ENCODE measurements around the gene UGT2A1. TPM values are rescaled to one million over a fixed set of nuclear protein-coding genes. Genes with fewer than 3 reads are reported as not detected.

Gene UGT2A1
- total and polyA plus RNA-seq, 2 donors (not counting 1 experiment from before 2014, with no cell fraction given): not detected

- no peak overlapping the region for H3K27ac ChIP-seq (ENCODE audit: low read length in 2 of 2)
- H3K4me1 ChIP-seq (ENCODE audit: control insufficient read depth in 2 of 2, insufficient read depth in 2 of 2, low read length in 2 of 2): no peaks in the 10 kb centered on the region
- DNase-seq (no peak), ATAC-seq (ENCODE audit: low read depth) (no peak)
- POLR2A ChIA-PET: no interaction called here
- intact Hi-C loops (cut with micrococcal nuclease): no loop called here
- H3K27ac Mint-ChIP-seq: no peak overlapping the region
- no peak overlapping the region for H3K9ac ChIP-seq (ENCODE audit: low read length)
- H3K27me3 ChIP-seq (replicated peaks in 1 of 4; ENCODE audit: control extremely low read depth in 1 of 4, control insufficient read depth in 3 of 4, insufficient read depth in 4 of 4, low read length in 3 of 4): no peaks in the 10 kb centered on the region
- H3K4me2 ChIP-seq (replicated peaks; ENCODE audit: low read depth, low read length, poor library complexity, severe bottlenecking): no peak overlapping the region
- WGBS (ENCODE audit: insufficient coverage): 46% methylated on average over 5 of the region's 6 CpGs
- H3K4me3 ChIP-seq (ENCODE audit: control extremely low read depth in 1 of 5, extremely low read depth in 1 of 5, insufficient read depth in 1 of 5, low read depth in 2 of 5, low read length in 4 of 5): no peak overlapping the region
- H3K79me2 ChIP-seq (ENCODE audit: control insufficient read depth, insufficient read depth, low read length): no peaks in the 10 kb centered on the region
- TF ChIP-seq CTCF (IDR thresholded peaks at IDR 0.05) (no peak), EZH2 (IDR thresholded peaks at IDR 0.05; ENCODE audit: borderline replicate concordance, insufficient read depth, low read depth, low read length, poor library complexity, severe bottlenecking) (no peak)
- H3K36me3 ChIP-seq (replicated peaks in 1 of 2; ENCODE audit: control extremely low read depth in 1 of 2, control insufficient read depth in 1 of 2, extremely low read depth in 1 of 2, insufficient read depth in 2 of 2, low read length in 1 of 2): no peaks in the 10 kb centered on the region
- CTCF ChIA-PET: no interaction called here
- H3K27me3 Mint-ChIP-seq: no peaks in the 10 kb centered on the region
- peaks cover 4% of the 10 kb centered on the region for H3K9me3 Mint-ChIP-seq (ENCODE audit: insufficient read depth)
- H3K9me3 ChIP-seq (ENCODE audit: control extremely low read depth in 1 of 3, control insufficient read depth in 2 of 3, insufficient read depth in 1 of 3, low read length in 2 of 3): peaks cover 0 to 6% (median 0%) of the 10 kb centered on the region in 3 donors
- no peak overlapping the region for H3K4me3 Mint-ChIP-seq
- H4K20me1 ChIP-seq (ENCODE audit: control insufficient read depth, insufficient read depth, low read length, poor library complexity, severe bottlenecking): no peaks in the 10 kb centered on the region
- H2AFZ ChIP-seq (ENCODE audit: insufficient read depth, low read depth, low read length, poor library complexity, severe bottlenecking): no peak overlapping the region
- no peaks in the 10 kb centered on the region for H3K4me1 Mint-ChIP-seq
These were observed 106.8 kb downstream of the UGT2A1 start for GRCh38 chr4:69546134-69546765.

Small RNA genes within 50 kb of the gene (small RNA-seq; reads per million reads assigned to genes)
- gene UGT2A2 (ENCODE audit: insufficient read length, low read depth, low replicate concordance): not detected

Other genes with a start within 250 kb of the UGT2A1 start
- not detected in 2 replicates for gene UGT2B4, start 157.3 kb downstream of the UGT2A1 start, total RNA-seq
- gene UGT2B4, start 157.3 kb downstream of the UGT2A1 start, polyA plus RNA-seq: not detected in 2 replicates
- gene UGT2A2, start 13.6 kb downstream of the UGT2A1 start, total RNA-seq: not detected in 2 replicates
- not detected in 2 replicates for gene UGT2A2, start 13.6 kb downstream of the UGT2A1 start, polyA plus RNA-seq
- 0.10 and 0.12 TPM in 2 replicates for gene SULT1B1, start 107.4 kb upstream of the UGT2A1 start, total RNA-seq
- gene SULT1B1, start 107.4 kb upstream of the UGT2A1 start, polyA plus RNA-seq: 0.01 and 0.26 TPM in 2 replicates
- not detected in 2 replicates for gene SULT1E1, start 206.9 kb upstream of the UGT2A1 start, total RNA-seq
- not detected in 2 replicates for gene SULT1E1, start 206.9 kb upstream of the UGT2A1 start, polyA plus RNA-seq

Data from B cell (primary cell).